ENCODE measurements around the gene DNM3. TPM values are rescaled to one million over a fixed set of nuclear protein-coding genes. Genes with fewer than 3 reads are reported as not detected.

The DNM3 gene
- total RNA-seq, 1 donor from 2014 or later: 2.1 TPM

DNA sequence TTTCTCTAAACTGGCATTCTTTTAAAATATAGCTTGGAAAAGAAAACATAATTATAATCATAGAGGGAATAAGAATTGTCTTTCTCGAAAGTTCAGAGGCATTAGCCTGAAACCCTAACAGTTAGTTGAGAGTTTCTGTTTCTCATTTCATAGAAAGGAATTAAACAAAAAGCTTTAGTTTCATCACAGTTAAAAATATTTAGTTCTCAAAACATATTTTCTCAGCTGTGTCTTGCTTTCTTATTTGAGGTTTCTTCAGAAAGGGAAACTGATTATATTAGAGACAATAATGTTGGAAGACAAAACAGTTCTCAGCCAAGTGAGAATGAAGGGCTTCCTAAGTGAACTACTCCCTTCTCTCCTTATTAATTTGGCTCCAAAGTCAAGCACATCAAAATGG lies 503.8 kb downstream of the DNM3 start:
- CTCF ChIA-PET: interaction anchor here (3.1 kb wide), 1 partner anchor 53 kb away, joined by 16 read pairs; no protein-coding TSS in a partner anchor
- H3K4me1 Mint-ChIP-seq: peaks cover 55% of the 10 kb centered on the region
- intact Hi-C loops (cut with micrococcal nuclease): loop anchor here (10.0 kb wide), 1 partner anchor 190 kb away; the partner anchor contains the start of gene SUCO
- peaks cover 2% of the 10 kb centered on the region for H3K36me3 Mint-ChIP-seq (ENCODE audit: low read depth)
- no peak for DNase-seq
- peak overlapping the region; percentile 50 for H3K27ac Mint-ChIP-seq
- no peak overlapping the region for H3K4me3 Mint-ChIP-seq
- H3K27me3 Mint-ChIP-seq: no peaks in the 10 kb centered on the region
- POLR2A ChIA-PET: interaction anchor here (0.5 to 7.6 kb wide), 5 partner anchors 8 to 164 kb away, joined by 4 to 95 read pairs (median 16); no protein-coding TSS in a partner anchor
- H3K9me3 Mint-ChIP-seq: peaks cover 14% of the 10 kb centered on the region
- no peak for ATAC-seq (ENCODE audit: low read depth)
- TF ChIP-seq, protein P1, sequence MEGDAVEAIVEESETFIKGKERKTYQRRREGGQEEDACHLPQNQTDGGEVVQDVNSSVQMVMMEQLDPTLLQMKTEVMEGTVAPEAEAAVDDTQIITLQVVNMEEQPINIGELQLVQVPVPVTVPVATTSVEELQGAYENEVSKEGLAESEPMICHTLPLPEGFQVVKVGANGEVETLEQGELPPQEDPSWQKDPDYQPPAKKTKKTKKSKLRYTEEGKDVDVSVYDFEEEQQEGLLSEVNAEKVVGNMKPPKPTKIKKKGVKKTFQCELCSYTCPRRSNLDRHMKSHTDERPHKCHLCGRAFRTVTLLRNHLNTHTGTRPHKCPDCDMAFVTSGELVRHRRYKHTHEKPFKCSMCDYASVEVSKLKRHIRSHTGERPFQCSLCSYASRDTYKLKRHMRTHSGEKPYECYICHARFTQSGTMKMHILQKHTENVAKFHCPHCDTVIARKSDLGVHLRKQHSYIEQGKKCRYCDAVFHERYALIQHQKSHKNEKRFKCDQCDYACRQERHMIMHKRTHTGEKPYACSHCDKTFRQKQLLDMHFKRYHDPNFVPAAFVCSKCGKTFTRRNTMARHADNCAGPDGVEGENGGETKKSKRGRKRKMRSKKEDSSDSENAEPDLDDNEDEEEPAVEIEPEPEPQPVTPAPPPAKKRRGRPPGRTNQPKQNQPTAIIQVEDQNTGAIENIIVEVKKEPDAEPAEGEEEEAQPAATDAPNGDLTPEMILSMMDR (IDR thresholded peaks at IDR 0.05): no peak

DNA sequence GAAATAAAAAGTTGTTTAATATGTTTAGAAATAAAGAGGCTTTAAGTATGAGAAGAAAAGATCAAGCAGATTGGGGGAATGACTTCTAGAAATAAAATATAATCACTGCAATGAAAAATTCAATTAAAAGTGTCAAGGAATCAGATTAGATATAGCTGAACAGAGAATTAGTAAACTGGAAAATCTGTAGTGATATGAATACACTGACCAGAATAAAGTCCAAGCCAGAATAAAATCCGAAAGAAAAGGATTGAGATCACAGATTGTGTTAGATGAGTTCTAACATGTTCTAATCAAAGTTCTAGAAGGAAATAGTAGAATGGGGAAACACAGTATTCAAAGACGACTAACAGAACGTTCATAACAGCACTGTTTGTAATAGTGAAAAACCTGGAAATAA lies 506.1 kb downstream of the DNM3 start:
- intact Hi-C loops (cut with micrococcal nuclease): loop anchor here (10.0 kb wide), 1 partner anchor 187 kb away; the partner anchor contains the start of gene SUCO
- no peak overlapping the region for H3K4me3 Mint-ChIP-seq
- ATAC-seq (ENCODE audit: low read depth): no peak
- TF ChIP-seq, protein P1 (IDR thresholded peaks at IDR 0.05): no peak
- no peak overlapping the region for H3K27ac Mint-ChIP-seq
- H3K4me1 Mint-ChIP-seq: peaks cover 31% of the 10 kb centered on the region
- peaks cover 2% of the 10 kb centered on the region for H3K36me3 Mint-ChIP-seq (ENCODE audit: low read depth)
- H3K9me3 Mint-ChIP-seq: peaks cover 13% of the 10 kb centered on the region
- H3K27me3 Mint-ChIP-seq: no peaks in the 10 kb centered on the region
- POLR2A ChIA-PET: no interaction called here
- DNase-seq: no peak
- CTCF ChIA-PET: no interaction called here

GRCh38 chr1:172350856-172351255 lies 509.6 kb downstream of the DNM3 start:
- H3K4me3 Mint-ChIP-seq: no peak overlapping the region
- ChIA-PET POLR2A (interaction anchor here (1.1 kb wide), 1 partner anchor 9 kb away, joined by 3 read pairs; no protein-coding TSS in a partner anchor), CTCF (no interaction called here)
- no peak overlapping the region for H3K27ac Mint-ChIP-seq
- H3K4me1 Mint-ChIP-seq: peaks cover 24% of the 10 kb centered on the region
- H3K27me3 Mint-ChIP-seq: no peaks in the 10 kb centered on the region
- ATAC-seq (ENCODE audit: low read depth) (no peak), DNase-seq (no peak)
- intact Hi-C loops (cut with micrococcal nuclease): no loop called here
- peaks cover 2% of the 10 kb centered on the region for H3K36me3 Mint-ChIP-seq (ENCODE audit: low read depth)
- TF ChIP-seq, protein P1 (IDR thresholded peaks at IDR 0.05): no peak
- peaks cover 10% of the 10 kb centered on the region for H3K9me3 Mint-ChIP-seq

- DNase-seq (no peak), ATAC-seq (ENCODE audit: low read depth) (no peak)
- Mint-ChIP-seq H3K9me3 (peaks cover 7% of the 10 kb centered on the region), H3K4me1 (peaks cover 27% of the 10 kb centered on the region), H3K4me3 (no peak overlapping the region), H3K27me3 (no peaks in the 10 kb centered on the region), H3K36me3 (ENCODE audit: low read depth) (peaks cover 2% of the 10 kb centered on the region), H3K27ac (no peak overlapping the region)
- POLR2A ChIA-PET: interaction anchor here (1.1 kb wide), 1 partner anchor 8 kb away, joined by 3 read pairs; no protein-coding TSS in a partner anchor
- intact Hi-C loops (cut with micrococcal nuclease): no loop called here
- TF ChIP-seq, protein P1 (IDR thresholded peaks at IDR 0.05): no peak
- CTCF ChIA-PET: no interaction called here
Measured at GRCh38 chr1:172351346-172351745, 510.0 kb downstream of the DNM3 start.

DNA sequence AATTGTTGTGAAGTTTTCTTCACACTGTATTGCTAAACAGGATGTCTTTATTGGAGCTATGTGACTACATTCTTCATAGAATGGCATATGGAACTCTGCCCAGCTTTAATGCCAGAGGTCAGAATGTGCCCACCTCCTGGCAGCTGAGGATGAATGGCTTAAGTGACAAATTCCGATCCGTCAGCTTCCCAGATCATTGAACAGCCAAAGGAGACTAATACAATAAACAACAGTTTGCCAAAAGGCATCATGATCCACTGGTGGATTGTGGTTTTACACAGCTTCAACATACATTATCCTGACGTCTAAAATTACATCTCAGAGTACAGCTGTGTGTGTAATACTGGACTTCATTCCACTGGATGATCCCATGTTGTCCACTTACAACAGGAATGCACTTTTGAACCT lies 510.5 kb downstream of the DNM3 start:
- no peaks in the 10 kb centered on the region for H3K27me3 Mint-ChIP-seq
- H3K4me3 Mint-ChIP-seq: no peak overlapping the region
- ChIA-PET POLR2A (interaction anchor here (0.8 kb wide), 1 partner anchor 41 kb away, joined by 5 read pairs; no protein-coding TSS in a partner anchor), CTCF (no interaction called here)
- H3K4me1 Mint-ChIP-seq: peaks cover 27% of the 10 kb centered on the region
- no peak for DNase-seq
- peaks cover 2% of the 10 kb centered on the region for H3K36me3 Mint-ChIP-seq (ENCODE audit: low read depth)
- intact Hi-C loops (cut with micrococcal nuclease): no loop called here
- no peak for ATAC-seq (ENCODE audit: low read depth)
- TF ChIP-seq, protein P1 (IDR thresholded peaks at IDR 0.05): no peak
- H3K9me3 Mint-ChIP-seq: peaks cover 6% of the 10 kb centered on the region
- no peak overlapping the region for H3K27ac Mint-ChIP-seq
